HG02884 (cell line): ENCODE measurements around the gene SYCP3.
"Not testable (repeated sequence)": the region's sequence is repeated elsewhere in the genome, so short reads cannot be mapped to it uniquely, and the experiment has no call there.

Source experiments
- ATAC-seq: cut with Tn5 transposase; IDR thresholded peaks from one replicate; pipeline ENCODE4 v1.9.1; 2021; ENCODE audit warnings: mild to moderate bottlenecking, moderate library complexity; ENCODE audit not compliant: unreplicated experiment

SYCP3 gene

DNA sequence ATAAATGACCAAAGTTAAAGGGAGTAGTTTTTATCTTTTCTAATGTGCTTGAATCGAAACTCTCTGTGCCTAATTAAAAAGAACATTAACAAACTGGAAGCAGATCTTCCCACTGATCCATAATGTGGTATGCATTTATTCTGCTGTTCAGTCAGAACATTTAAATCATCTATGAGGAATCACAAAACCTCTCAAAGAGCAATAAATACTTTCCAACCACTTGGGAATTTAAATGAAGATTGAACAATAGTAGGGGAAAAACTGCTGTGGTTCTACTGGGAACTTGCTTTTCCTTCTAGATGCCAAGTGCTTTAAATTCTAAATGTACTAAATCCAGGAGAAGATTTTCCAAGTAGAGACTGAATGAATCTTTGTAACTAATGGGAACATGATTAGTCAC is 54.2 kb downstream of the SYCP3 start:
- no peak for ATAC-seq

DNA sequence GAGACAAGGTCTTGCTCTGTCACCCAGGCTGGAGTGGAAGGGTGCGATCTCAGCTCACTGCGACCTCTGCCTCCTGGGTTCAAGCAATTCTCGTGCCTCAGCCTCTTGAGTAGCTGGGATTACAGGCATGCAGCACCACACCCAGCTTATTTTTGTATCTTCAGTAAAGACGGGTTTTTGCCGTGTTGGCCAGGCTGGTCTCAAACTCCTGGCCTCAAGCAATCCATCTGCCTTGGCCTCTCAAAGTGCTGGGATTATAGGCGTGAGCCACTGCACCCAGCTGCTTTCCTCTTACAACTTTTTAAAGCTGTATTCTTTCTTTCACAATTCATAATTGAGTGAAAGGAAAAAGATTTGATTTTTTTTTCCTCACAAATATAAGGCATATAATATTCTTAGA is 57.6 kb downstream of the SYCP3 start:
- ATAC-seq: not testable (repeated sequence)

- no peak for ATAC-seq
Observed at GRCh38 chr12:101680647-101681046, 58.6 kb downstream of the SYCP3 start.

DNA sequence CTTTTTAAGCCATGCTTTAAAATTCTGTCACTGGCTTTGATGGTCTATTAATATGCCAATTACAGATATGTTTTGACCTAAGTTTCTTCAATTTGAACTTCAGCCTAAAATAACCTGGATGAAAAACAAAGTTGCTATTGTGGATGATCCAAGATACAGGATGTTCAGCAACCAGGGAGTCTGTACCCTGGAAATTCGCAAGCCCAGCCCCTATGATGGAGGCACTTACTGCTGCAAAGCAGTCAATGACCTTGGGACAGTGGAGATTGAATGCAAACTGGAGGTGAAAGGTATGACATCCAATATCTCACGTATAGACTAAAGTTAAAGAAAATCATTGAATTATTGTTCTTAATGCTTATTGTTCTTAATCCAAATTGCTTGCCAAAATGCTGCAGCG is 59.0 kb downstream of the SYCP3 start:
- no peak for ATAC-seq
